Body of pancreas (tissue), 4 donors: Measurements from ENCODE around the gene FCN1. TPM values are rescaled to one million over a fixed set of nuclear protein-coding genes. Genes with fewer than 3 reads are reported as not detected.

ENCODE experiments used
- ATAC-seq: fragments of 150-250 bp; one replicate; pipeline ENCODE4 v1.9.1; 2016
- DNase-seq, 4 donors: peaks; one replicate each; pipeline ENCODE4 v3.0.0-alpha.2; 2019
- H3K27ac ChIP-seq, 4 donors: fragments of 200-600 bp; sonication (generic); 1 replicate in 3 of 4; 2 replicates in 1 of 4; pipeline versions ENCODE4 v1.5.1 to v1.6.1; 2016 to 2019; ENCODE audit warnings: mild to moderate bottlenecking in 1 of 4, mixed read lengths in 1 of 4, moderate library complexity in 1 of 4
- H3K27me3 ChIP-seq, 2 donors: fragments of 200-600 bp; sonication (generic); one replicate each; pipeline ENCODE4 v1.6.0; 2016; ENCODE audit warnings: mild to moderate bottlenecking in 1 of 2
- H3K36me3 ChIP-seq, 2 donors: fragments of 200-600 bp; sonication (generic); replicated peaks in 1 of 2; 2 replicates each; pipeline ENCODE4 v1.5.1; 2016; ENCODE audit warnings: low read depth in 2 of 2; ENCODE audit not compliant: insufficient read depth in 1 of 2
- H3K4me1 ChIP-seq: fragments of 200-600 bp; sonication (generic); one replicate; pipeline ENCODE4 v1.6.0; 2016
- H3K4me3 ChIP-seq, 2 donors: fragments of 200-600 bp; sonication (generic); 1 replicate in 1 of 2; 2 replicates in 1 of 2; pipeline ENCODE4 v1.5.1; 2016 to 2019
- H3K9me3 ChIP-seq, 3 donors: fragments of 200-600 bp; sonication (generic); 1 replicate in 2 of 3; 2 replicates in 1 of 3; pipeline ENCODE4 v1.5.1; 2016
- CTCF ChIP-seq, 7 experiments: fragments of 450-650 bp in 4 of 7; fragments of 200-600 bp in 3 of 7; sonication (generic) in 3 of 7; IDR thresholded peaks; one replicate each; pipeline ENCODE4 v1.5.1; 2016 to 2019; ENCODE audit warnings: antibody characterized with exemption in 7 of 7
- POLR2A ChIP-seq, 3 donors: fragments of 450-650 bp; IDR thresholded peaks; one replicate each; pipeline ENCODE4 v1.6.1; 2016; ENCODE audit warnings: antibody characterized with exemption in 3 of 3, mild to moderate bottlenecking in 2 of 3
- WGBS, 2 donors: methylation state at CpG; one replicate each; pipeline ENCODE4 v1.1.5; 2017; 5-methylcytosine and 5-hydroxymethylcytosine counted together
- intact Hi-C: fragments of 100-400 bp; cut with DNase I; formaldehyde crosslinking; loops from one replicate; pipeline ENCODE4 v1.15.1; 2023
- total RNA-seq, 2 donors: library from RNA; depleted of rRNA; stranded (reverse); fragments of >200 nt; gene quantifications; one replicate each; pipeline ENCODE4 v1.1.0, GENCODE V29; 2016

FCN1 gene
- total RNA-seq, 2 donors from 2014 or later, result not detected

GRCh38 chr9:134962065-134962972 is 44.6 kb upstream of the FCN1 start:
- H3K27me3 ChIP-seq, result no peaks in the 10 kb centered on the region
- ATAC-seq (no peak), DNase-seq (no peak)
- WGBS, 2 donors, result 72% methylated on average over 15 of the region's 16 CpGs
- no peaks in the 10 kb centered on the region for H3K36me3 ChIP-seq
- H3K4me1 ChIP-seq, result no peaks in the 10 kb centered on the region
- H3K9me3 ChIP-seq, result no peaks in the 10 kb centered on the region
- intact Hi-C loops, result no loop called here
- no peak overlapping the region for H3K27ac ChIP-seq
- TF ChIP-seq POLR2A (IDR thresholded peaks at IDR 0.05), result no peak
- no peak for TF ChIP-seq CTCF (IDR thresholded peaks at IDR 0.05)
- H3K4me3 ChIP-seq, result no peak overlapping the region

GRCh38 chr9:134961331-134962064 is 43.8 kb upstream of the FCN1 start:
- H3K4me3 ChIP-seq, result no peak overlapping the region
- DNase-seq (no peak), ATAC-seq (no peak)
- intact Hi-C loops, result no loop called here
- no peaks in the 10 kb centered on the region for H3K36me3 ChIP-seq
- H3K9me3 ChIP-seq, result no peaks in the 10 kb centered on the region
- H3K4me1 ChIP-seq, result no peaks in the 10 kb centered on the region
- no peaks in the 10 kb centered on the region for H3K27me3 ChIP-seq
- TF ChIP-seq CTCF (IDR thresholded peaks at IDR 0.05), result no peak
- TF ChIP-seq POLR2A (IDR thresholded peaks at IDR 0.05), result no peak
- no peak overlapping the region for H3K27ac ChIP-seq
- WGBS, 2 donors, result 61 to 67% methylated on average over 13 to 19 of the region's 21 CpGs

GRCh38 chr9:134960701-134961181 is 43.0 kb upstream of the FCN1 start:
- no peak overlapping the region for H3K27ac ChIP-seq
- no peaks in the 10 kb centered on the region for H3K27me3 ChIP-seq
- TF ChIP-seq POLR2A (IDR thresholded peaks at IDR 0.05) (no peak), CTCF (IDR thresholded peaks at IDR 0.05) (no peak)
- H3K4me1 ChIP-seq, result no peaks in the 10 kb centered on the region
- no peak overlapping the region for H3K4me3 ChIP-seq
- 75% methylated on average over 15 of the region's 15 CpGs; no CpG with 5 or more reads in 1 of the 2 donors for WGBS, 2 donors
- no peak for ATAC-seq
- intact Hi-C loops, result no loop called here
- H3K36me3 ChIP-seq, result no peaks in the 10 kb centered on the region
- no peak for DNase-seq
- no peaks in the 10 kb centered on the region for H3K9me3 ChIP-seq

GRCh38 chr9:134959971-134960310 is 42.2 kb upstream of the FCN1 start:
- H3K9me3 ChIP-seq, result no peaks in the 10 kb centered on the region
- no peak overlapping the region for H3K4me3 ChIP-seq
- ATAC-seq (no peak), DNase-seq (no peak)
- no peak overlapping the region for H3K27ac ChIP-seq
- intact Hi-C loops, result no loop called here
- H3K4me1 ChIP-seq, result no peaks in the 10 kb centered on the region
- H3K27me3 ChIP-seq, result no peaks in the 10 kb centered on the region
- TF ChIP-seq CTCF (IDR thresholded peaks at IDR 0.05), result no peak
- no peak for TF ChIP-seq POLR2A (IDR thresholded peaks at IDR 0.05)
- WGBS, 2 donors, result 0 to 75% methylated on average over 1 to 9 of the region's 9 CpGs
- no peaks in the 10 kb centered on the region for H3K36me3 ChIP-seq
